Activated CD4-positive, alpha-beta T cell treated with anti-CD3 and anti-CD28 coated beads for 24 hours (primary cell): ENCODE measurements around the gene UGT2A1.
"Not testable (repeated sequence)": the region's sequence is repeated elsewhere in the genome, so short reads cannot be mapped to it uniquely, and the experiment has no call there.

Experiments
- DNase-seq, 2 donors: peaks; one replicate each; pipeline ENCODE4 v3.0.0-alpha.2; 2020; ENCODE audit warnings: low read depth in 2 of 2

UGT2A1 gene

DNA sequence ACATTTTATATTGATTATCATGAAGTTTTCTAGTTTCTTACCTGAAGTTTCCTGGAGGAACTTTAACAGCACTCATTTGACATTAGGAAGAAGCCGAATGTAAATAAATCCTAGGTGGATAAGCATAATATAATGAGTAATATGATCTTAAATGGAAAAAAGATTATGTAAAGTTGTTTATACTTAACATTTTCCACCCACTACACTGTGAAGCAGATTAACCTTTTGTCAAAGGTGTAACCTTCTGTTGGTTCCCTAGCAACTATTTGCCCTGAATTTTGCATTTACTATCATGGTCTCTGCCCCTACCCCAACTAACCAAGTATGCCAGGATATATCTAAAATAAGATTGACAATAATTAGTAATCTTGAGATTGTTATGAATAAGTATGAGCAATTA is at the start of gene UGT2A1:
UGT2A1 (minus strand) TSS at position 101 of the 400 bp plus-strand sequence. CDS start 5,603 bp downstream, outside the sequence.
- DNase-seq = no peak

DNA sequence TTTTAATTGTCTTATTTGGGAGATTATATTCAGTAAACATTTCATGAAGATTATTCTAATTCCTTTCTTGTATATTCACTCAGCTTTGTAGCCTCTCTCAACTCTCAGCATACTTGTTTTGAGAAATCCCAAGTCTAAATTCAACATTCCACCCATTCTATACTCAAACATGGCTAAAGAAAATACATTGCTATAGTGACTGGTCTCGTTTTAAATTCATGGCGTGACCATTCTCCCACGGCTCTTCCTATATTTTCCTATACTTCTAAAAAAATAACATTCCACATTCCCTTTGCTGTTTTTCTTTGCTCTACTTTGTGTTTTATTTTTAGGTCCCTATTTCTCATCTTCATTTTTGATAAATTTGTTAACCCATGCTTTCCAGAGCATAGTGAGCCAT is 49.2 kb upstream of the UGT2A1 start:
- DNase-seq = no peak

DNA sequence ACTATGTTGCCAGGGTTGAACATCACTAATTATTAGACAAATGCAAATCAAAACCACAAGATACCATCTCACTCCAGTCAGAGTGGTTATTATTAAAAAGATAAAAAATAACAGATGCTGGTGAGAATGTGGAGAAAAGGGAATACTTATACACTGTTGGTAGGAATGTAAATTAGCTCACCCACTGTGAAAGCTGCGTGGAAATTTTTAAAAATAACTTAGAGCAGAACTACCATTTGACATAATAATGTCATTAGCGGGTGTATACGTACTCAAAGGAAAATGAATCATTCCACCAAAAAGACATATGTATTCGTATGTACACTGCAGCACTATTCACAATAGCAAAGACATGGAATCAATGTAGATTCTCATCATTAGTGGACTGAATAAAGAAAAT is 48.6 kb upstream of the UGT2A1 start:
- DNase-seq = no peak

DNA sequence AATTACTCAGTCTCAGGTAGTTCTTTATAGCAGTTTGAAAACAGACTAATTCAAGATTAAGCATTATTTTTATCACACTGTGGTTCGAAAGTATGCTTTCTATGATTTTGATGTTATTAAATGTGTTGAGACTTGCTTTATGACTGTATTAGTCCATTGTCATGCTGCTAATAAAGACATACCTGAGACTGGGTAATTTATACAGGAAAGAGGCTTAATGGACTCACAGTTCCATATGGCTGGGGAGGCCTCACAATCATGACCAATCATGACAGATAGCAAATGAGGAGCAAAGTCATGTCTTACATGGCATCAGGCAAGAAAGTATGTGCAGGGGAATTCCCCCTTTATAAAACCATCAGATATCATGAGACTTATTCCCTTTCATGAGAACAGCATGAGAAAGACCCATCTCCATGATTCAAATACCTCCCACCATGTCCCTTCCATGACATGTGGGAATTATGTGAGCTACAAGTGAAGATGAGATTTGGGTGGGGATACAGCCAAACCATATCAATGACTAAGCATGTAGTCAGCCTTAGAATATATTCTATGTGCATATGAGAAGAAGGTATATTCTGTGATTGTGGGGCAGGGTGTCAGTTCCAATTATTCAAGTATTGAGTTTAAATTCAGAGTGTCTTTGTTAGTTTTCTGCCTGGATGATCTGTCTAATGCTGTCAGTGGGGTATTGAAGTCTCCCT is 44.6 kb upstream of the UGT2A1 start:
- DNase-seq = no peak

GRCh38 chr4:69689599-69689998 is 36.6 kb upstream of the UGT2A1 start:
- DNase-seq = no peak

DNA sequence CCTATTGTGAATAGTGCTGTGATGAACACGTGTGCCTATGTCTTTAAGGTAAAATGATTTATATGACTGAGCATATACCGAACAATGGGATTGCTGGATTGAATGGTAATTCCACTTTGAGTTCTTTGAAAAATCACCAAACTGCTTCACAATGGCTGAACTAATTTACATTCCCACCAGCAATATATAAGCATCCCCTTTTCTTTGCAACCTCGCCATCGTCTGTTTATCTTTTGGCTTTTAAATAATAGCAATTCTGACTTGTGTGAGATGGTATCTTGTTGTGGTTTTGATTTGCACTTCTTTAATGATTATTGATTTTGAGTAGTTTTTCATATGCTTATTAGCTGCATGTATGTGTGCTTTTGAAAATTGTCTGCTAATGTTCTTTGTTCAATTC is 31.8 kb upstream of the UGT2A1 start:
- no peak for DNase-seq

DNA sequence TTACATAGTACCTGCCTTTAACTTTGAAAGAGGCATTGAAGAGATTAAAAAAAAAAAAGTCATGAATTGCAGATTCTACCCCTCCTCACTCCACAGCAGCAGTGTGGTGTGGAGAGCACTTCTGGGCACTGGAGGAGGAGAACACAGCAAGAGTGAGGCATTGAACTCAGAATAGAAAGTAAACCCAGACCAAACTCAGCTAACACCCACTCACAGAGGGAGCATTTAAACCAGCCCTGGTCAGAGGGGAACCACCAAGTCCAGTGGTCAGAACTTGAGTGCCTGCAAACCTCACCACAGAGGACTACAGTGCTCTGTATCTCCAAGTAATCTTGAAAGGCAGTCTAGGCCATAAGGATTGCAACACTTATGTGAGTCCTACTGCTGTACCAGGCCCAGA is 15.6 kb upstream of the UGT2A1 start:
- DNase-seq = no peak

- DNase-seq = not testable (repeated sequence)
Observed at GRCh38 chr4:69664009-69664408, 11.0 kb upstream of the UGT2A1 start.

DNA sequence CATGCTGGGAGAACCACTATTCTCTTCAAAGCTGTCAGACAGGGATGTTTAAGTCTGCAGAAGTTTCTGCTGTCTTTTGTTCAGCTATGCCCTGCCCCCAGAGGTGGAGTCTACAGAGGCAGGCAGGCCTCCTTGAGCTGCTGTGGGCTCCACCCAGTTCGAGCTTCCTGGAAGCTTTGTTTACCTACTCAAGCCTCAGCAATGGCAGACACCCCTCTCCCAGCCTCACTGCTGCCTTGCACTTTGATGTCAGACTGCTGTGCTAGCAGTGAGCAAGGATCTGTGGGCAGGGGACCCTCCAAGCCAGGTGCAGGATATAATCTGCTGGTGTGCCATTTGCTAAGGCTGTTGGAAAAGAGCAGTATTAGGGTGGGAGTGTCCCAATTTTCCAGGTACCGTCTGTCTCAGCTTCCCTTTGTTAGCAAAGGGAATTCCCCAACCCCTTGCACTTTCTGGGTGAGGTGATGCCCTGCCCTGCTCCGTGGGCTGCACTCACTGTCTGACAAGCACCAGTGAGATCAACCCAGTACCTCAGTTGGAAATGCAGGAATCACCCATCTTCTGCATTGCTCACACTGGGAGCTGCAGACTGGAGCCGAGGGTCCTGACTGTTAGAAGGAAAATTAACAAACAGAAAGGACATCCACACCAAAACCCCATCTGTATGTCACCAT is 8.2 kb upstream of the UGT2A1 start:
- not testable (repeated sequence) for DNase-seq

- DNase-seq = no peak
Observed at GRCh38 chr4:69658133-69658532, 5.1 kb upstream of the UGT2A1 start.

GRCh38 chr4:69656653-69657158 is 3.7 kb upstream of the UGT2A1 start:
- no peak for DNase-seq

- DNase-seq = no peak
Observed at GRCh38 chr4:69650872-69651271, 2.2 kb downstream of the UGT2A1 start.

GRCh38 chr4:69649629-69650028 is 3.4 kb downstream of the UGT2A1 start:
- DNase-seq = no peak

GRCh38 chr4:69649207-69649606 is 3.8 kb downstream of the UGT2A1 start:
- DNase-seq = no peak

- DNase-seq = no peak
Observed at GRCh38 chr4:69642961-69643360, 10.1 kb downstream of the UGT2A1 start.

DNA sequence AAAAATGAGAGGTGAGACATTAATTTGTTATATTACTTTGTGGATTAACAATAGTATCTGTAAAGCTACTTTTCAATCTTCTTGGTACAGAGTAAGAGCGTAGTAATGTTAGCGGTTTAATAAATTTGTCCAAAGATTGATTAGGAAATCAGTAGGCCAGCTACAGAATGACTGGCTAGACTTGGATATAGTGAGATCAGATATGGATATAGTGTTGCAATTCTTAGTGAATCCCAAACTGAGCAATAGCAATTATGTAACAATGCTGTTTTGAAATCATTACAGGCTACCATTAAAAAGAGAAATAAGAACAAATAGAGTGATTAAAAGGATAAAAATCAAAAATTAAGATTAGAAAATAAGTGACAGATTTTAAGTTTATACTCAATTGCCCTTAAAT is 12.8 kb downstream of the UGT2A1 start:
- no peak for DNase-seq

DNA sequence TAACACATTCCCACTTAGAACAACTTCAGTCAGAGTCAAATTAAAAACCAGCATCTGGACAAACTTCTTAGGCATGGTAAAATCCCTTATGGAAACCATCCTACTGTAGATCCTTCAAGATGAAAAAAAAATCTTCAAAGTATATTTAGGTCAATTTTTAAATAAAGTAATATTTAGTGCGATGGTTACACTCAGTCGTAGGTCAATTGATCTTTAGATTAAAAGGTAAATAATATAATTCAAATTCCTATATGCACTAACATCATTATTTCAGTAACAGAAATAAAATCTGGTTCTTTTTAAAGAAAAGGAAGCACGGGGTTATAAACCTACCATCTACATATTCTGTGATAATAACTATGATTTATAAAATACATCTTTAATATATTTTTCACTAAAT is 13.5 kb downstream of the UGT2A1 start, which contains the start of gene UGT2A2:
UGT2A2 (minus strand) TSS at position 101 of the 400 bp plus-strand sequence; CDS start at position 99, 2 bp downstream.
- DNase-seq = no peak

GRCh38 chr4:69617083-69617694 is 35.9 kb downstream of the UGT2A1 start:
- DNase-seq = no peak

DNA sequence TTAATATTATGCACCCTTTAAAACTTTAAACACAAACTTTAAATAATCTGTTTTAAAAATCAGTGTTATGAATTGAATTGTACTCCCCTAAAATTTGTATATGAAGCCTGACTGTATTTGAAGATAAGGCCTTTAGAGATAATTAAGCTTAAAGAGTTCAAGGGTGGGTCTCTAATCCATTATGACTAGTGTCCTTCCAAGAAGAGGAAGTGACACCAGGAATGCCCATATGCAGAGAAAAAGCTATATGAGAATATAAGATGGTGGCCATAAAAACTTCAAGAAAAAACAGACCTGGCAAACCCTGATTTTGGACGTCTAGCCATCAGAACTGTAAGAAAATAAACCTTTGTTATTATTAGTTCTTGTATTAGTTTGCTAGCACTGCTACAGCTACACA is 42.6 kb downstream of the UGT2A1 start:
- DNase-seq = no peak

DNA sequence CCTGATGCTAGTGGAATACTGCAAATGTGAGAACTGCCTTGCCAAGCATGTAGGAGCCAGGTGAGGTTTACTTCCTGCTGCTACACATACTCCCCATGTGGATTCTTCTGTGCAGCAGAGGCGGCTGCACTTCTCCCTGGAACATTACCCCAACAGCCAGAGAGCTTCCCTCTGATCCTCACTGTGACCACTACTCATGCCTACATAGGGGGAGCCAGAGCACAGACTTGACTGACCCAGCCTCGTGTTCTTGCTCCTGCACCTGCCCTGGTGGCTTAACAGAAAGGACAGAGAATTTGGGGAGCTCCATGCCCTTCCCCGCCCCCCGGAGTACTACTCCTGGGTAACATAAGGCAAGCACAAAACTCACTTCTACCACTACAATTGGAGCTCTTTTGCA is 52.0 kb downstream of the UGT2A1 start:
- no peak for DNase-seq

GRCh38 chr4:69600013-69600412 is 53.0 kb downstream of the UGT2A1 start:
- DNase-seq = no peak

- DNase-seq = no peak
Observed at GRCh38 chr4:69594382-69594781, 58.7 kb downstream of the UGT2A1 start.

DNA sequence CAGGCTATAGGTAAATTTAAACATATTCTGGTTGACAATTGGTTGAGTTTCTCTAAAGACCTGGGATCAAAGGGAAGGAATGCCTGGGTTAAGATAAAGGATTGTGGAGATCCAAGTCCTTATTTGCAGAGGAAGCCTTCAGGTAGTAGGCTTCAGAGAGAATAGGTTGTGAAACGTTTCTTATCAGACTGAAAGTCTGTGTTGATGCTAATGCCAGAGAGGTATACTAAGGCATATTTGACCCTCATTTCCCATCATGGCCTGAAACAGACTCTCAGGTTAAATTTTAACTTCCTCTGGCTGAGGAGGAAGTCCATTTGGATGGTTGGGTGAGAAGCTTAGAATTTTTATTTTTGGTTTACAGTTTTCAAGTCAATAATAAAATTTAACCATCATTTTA is 61.7 kb downstream of the UGT2A1 start:
- no peak for DNase-seq
